NCI-H526 treated with DMSO at 0.1 percent for 48 hours (cell line): ENCODE results near the gene AGK.
A peak's percentile ranks its signal among the peaks of the same experiment; 100 is the strongest.
"Not testable (repeated sequence)": the region's sequence is repeated elsewhere in the genome, so short reads cannot be mapped to it uniquely, and the experiment has no call there.

Experiments used
- DNase-seq: peaks from one replicate; lab custom pipeline; 2025; lab: John Stamatoyannopoulos, UW

Gene AGK

DNA sequence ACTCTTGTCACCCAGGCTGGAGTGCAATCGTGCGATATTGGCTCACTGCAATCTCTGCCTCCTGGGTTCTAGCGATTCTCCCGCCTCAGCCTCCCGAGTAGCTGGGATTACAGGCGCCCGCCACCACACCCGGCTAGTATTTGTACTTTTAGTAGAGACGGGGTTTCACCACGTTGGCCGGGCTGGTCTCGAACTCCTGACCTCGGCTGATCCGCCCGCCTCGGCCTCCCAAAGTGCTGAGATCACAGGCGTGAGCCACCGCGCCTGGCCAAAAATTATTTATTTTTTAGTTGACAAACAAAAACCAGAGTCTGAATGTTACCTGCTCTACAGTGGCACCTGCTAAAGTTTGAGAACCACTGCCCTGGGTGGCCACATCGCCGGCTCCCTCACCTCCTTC, 96.5 kb downstream of the AGK start:
- DNase-seq = not testable (repeated sequence)

GRCh38 chr7:141648276-141649114, 97.3 kb downstream of the AGK start:
- no peak for DNase-seq

GRCh38 chr7:141649137-141649864, 98.1 kb downstream of the AGK start:
- DNase-seq = peak; percentile 68

GRCh38 chr7:141649865-141650634, 98.8 kb downstream of the AGK start:
- DNase-seq = peak; percentile 87

- DNase-seq = no peak
These were observed 100.2 kb downstream of the AGK start for GRCh38 chr7:141651417-141651816.

- DNase-seq = no peak
These were observed 101.5 kb downstream of the AGK start for GRCh38 chr7:141652691-141653090.

GRCh38 chr7:141654551-141654950, 103.3 kb downstream of the AGK start:
- peak; percentile 81 for DNase-seq

- no peak for DNase-seq
These were observed 108.3 kb downstream of the AGK start for GRCh38 chr7:141659501-141659900.

DNA sequence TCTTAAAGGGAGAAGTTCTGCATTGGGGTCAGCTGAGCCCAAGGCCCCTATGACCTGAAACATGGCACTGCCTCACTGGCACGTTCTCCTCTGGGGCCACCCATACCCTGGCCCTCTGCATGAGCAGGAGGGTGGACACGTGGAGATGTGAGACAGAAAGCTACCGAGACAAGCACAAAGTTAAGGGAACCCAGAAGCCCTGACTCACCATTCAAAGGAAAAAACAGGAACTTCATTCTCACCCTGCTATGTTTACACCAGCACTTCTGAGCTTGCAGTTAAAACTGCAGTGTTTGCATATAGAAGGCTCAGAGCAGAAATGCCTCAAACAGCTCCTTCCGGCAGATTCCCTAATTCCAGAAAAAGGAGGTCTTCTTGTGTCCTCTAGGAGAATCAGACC, 109.0 kb downstream of the AGK start:
- DNase-seq = no peak

GRCh38 chr7:141663081-141663849, 112.1 kb downstream of the AGK start:
- no peak for DNase-seq

DNA sequence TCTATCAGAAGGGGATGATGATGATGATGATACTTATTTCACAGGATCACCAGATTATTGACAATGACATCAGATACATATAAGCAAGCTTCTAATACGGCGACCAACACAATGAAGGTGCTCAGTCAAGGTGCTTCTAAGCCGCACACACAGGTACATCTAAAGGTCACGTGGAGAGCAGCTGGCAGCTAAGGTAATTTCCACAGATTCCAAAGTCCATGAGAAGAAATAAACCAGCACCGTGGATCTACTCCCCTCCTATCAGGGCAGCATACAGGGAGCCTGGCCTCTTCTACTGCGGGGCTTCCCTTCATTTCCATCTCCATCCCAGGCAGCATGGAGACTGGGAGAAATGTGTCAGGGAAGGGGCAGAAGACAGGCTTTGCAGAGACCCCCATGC, 113.2 kb downstream of the AGK start:
- no peak for DNase-seq

GRCh38 chr7:141665208-141666035, 114.2 kb downstream of the AGK start:
- DNase-seq = no peak

GRCh38 chr7:141666071-141666470, 114.9 kb downstream of the AGK start:
- no peak for DNase-seq

DNA sequence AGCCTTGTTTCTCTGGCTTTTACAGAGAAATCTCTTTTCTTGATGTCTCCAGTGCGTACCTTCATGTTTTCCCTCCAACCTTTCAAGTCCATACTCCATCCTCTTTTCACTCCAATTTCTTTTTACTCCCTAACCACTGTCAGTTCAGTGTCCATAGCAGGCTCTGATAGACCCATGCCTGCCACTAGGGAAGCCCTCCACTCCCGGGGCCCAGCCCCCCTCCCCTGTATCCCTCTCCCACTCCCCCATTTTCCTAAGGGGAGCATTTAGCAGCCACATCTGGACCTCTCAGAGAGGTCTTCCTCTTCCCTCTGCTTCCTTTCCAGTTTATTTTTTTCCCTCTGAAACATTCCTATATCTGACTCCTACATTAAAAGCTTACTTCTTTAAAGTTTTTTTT, 117.6 kb downstream of the AGK start:
- DNase-seq = no peak

DNA sequence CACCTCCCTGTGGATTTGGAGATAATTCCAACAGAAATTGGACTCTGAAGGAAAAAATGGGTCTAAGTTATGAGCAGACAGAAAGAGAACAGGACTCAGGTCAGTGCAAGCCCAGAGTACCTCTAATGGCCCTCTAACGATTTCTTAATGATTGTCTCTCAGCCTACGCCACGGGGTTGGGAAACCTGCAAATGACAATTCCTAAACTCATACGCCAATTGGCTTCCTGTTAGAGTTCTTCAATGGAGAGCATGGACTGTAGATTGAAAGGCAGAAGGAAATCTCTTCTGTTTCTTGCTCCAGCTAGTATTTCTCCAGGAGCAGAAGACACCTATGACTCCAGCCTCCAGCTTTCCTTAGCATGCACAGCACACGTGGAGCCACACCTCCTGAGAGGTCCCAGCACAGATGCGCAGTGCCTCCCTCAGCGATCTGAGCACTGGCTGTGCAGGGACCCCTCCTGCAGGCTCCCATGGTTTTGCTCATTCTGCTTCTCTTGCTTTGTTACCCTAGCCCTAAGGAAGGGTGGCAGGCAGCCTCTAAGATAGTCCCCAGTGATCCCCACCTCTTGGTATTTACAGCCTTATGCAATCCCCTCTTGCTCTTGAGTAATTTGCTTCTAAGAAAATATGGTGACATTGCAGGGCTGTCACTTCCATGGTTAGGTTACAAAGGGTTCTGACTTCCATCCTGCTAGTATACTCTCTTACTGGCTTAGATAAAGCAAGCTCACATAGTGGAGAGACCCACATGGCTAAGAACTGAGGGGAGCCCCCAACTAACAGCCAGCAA, 120.7 kb downstream of the AGK start:
- DNase-seq = no peak

GRCh38 chr7:141673346-141673745, 122.1 kb downstream of the AGK start:
- DNase-seq = no peak

DNA sequence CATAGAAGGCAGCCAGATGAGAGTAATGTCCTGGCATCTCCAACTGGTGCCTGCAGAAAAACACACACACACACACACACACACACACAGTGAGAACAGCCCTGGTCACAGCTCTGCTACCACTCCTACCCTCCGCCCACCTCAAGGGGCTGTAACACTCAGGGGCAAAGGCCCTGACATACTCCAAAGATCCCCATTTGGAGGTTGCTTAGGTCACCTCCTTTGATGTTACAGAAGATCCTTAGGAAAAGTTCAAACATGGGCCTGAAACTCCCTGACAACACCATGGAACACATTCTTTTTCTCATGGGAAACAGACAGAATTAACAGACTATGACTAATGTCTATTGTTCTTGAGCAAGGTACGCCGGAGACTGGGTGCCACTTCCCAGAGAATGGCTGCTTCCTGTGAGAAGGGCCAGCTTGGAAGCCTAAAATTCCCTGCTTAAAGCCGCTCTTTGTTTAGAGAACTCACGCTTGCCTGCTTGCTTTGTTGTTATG, 123.0 kb downstream of the AGK start:
- no peak for DNase-seq

DNA sequence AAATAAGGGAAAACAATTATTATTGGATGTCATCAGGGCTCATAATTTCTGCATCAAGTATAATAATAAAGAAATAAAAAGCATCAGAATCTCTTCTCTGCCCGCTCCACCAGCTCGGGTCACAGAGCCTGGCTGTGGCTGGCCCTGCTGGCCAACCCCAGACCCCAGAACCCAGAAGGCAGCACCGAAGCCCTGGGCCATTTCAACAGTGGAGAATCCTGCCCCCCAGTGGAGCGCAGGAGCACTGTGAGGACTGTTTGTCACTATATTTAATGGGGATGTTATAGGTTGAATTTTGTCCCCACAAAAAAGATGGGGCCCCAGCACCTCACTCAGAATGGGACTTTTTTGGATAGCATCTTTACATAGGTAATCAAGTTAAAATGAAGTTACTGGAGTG, 123.5 kb downstream of the AGK start:
- no peak for DNase-seq

GRCh38 chr7:141675436-141676215, 124.4 kb downstream of the AGK start:
- DNase-seq = no peak
